Smooth muscle cell (in vitro differentiated cells): ENCODE data around the gene IPCEF1. TPM values are rescaled to one million over a fixed set of nuclear protein-coding genes. Genes with fewer than 3 reads are reported as not detected.

Experiments
- DNase-seq: peaks from one replicate; lab custom pipeline; 2025; ENCODE audit not compliant: unreplicated experiment; lab: John Stamatoyannopoulos, UW
- H2AFZ ChIP-seq: fragments of 200-600 bp; sonication (generic); 2 replicates; pipeline ENCODE4 v1.6.0; 2016; ENCODE audit warnings: antibody characterized with exemption, low read depth, mild to moderate bottlenecking
- H3F3A ChIP-seq: fragments of 200-600 bp; sonication (generic); 2 replicates; pipeline ENCODE4 v1.6.0; 2017; ENCODE audit warnings: antibody characterized with exemption, low read depth
- H3K27ac ChIP-seq: fragments of 200-600 bp; sonication (generic); 2 replicates; pipeline ENCODE4 v1.5.1; 2016; ENCODE audit warnings: low read depth, mild to moderate bottlenecking
- H3K27me3 ChIP-seq: fragments of 200-600 bp; sonication (generic); 2 replicates; pipeline ENCODE4 v1.6.1; 2016; ENCODE audit warnings: low read depth, mild to moderate bottlenecking
- H3K36me3 ChIP-seq: fragments of 200-600 bp; sonication (generic); 2 replicates; pipeline ENCODE4 v1.5.1; 2016; ENCODE audit warnings: low read depth
- H3K4me1 ChIP-seq: fragments of 200-600 bp; sonication (generic); 2 replicates; pipeline ENCODE4 v1.5.1; 2016; ENCODE audit warnings: low read depth
- H3K4me2 ChIP-seq: fragments of 200-600 bp; sonication (generic); 2 replicates; pipeline ENCODE4 v1.6.0; 2016; ENCODE audit warnings: mild to moderate bottlenecking
- H3K4me3 ChIP-seq: fragments of 200-600 bp; sonication (generic); 2 replicates; pipeline ENCODE4 v1.5.1; 2016; ENCODE audit warnings: mild to moderate bottlenecking
- H3K79me2 ChIP-seq: fragments of 200-600 bp; sonication (generic); 2 replicates; pipeline ENCODE4 v1.6.0; 2016; ENCODE audit warnings: low read depth, mild to moderate bottlenecking
- H3K9ac ChIP-seq: fragments of 200-600 bp; sonication (generic); 2 replicates; pipeline ENCODE4 v1.6.0; 2016; ENCODE audit warnings: low read depth
- H3K9me3 ChIP-seq: fragments of 200-600 bp; sonication (generic); replicated peaks from 2 replicates; pipeline ENCODE4 v1.5.1; 2016; ENCODE audit warnings: low read depth
- H4K20me1 ChIP-seq: fragments of 200-600 bp; sonication (generic); 2 replicates; pipeline ENCODE4 v1.6.0; 2016; ENCODE audit warnings: low read depth
- WGBS: methylation state at CpG from one replicate; pipeline ENCODE4 v1.1.7; 2016; ENCODE audit warnings: low lambda C conversion rate; 5-methylcytosine and 5-hydroxymethylcytosine counted together
- polyA plus RNA-seq: library from polyadenylated mRNA; unstranded; fragments of >200 nt; fragmentation: Nextera tagmentation; extraction: Ambion mirVana; gene quantifications from 2 replicates; pipeline ENCODE4 v1.2.1, GENCODE V29; 2016
- total RNA-seq: library from RNA; depleted of rRNA; stranded (reverse); fragments of >200 nt; gene quantifications from 2 replicates; pipeline ENCODE4 v1.2.3, GENCODE V29; 2014
- TF ChIP-seq, protein P1 (sequence below): fragments of 200-600 bp; sonication (generic); IDR thresholded peaks from 2 replicates; pipeline ENCODE4 v1.5.1; 2017; ENCODE audit warnings: borderline replicate concordance, mild to moderate bottlenecking, antibody characterized with exemption; ENCODE audit not compliant: insufficient read depth, poor library complexity, severe bottlenecking

IPCEF1 gene
- total and polyA plus RNA-seq, 2 experiments from 2014 or later, result 0.04 TPM; not detected in 1

DNA sequence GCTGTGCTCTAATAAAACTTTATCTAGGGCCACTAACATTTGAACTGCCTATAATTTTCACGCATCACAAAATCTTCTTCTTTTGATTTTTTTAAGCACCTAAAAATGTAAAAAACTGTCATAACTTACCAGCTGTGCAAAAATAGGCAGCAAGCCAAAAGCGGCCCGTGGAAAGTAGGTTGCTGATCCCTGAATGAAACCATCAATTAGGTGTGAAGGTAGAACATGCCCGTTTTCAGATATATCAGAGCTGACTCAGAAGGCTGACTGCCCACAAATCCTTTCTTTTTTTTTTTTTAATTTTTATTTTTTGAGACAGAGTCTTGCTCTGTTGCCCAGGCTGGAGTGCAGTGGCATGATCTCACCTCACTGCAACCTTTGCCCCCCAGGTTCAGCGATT, 4.9 kb upstream of the IPCEF1 start:
- H2AFZ ChIP-seq, result no peak overlapping the region
- no peak overlapping the region for H3K4me2 ChIP-seq
- H3K27me3 ChIP-seq, result no peaks in the 10 kb centered on the region
- no peaks in the 10 kb centered on the region for H3K4me1 ChIP-seq
- H3K79me2 ChIP-seq, result no peaks in the 10 kb centered on the region
- TF ChIP-seq, protein P1, sequence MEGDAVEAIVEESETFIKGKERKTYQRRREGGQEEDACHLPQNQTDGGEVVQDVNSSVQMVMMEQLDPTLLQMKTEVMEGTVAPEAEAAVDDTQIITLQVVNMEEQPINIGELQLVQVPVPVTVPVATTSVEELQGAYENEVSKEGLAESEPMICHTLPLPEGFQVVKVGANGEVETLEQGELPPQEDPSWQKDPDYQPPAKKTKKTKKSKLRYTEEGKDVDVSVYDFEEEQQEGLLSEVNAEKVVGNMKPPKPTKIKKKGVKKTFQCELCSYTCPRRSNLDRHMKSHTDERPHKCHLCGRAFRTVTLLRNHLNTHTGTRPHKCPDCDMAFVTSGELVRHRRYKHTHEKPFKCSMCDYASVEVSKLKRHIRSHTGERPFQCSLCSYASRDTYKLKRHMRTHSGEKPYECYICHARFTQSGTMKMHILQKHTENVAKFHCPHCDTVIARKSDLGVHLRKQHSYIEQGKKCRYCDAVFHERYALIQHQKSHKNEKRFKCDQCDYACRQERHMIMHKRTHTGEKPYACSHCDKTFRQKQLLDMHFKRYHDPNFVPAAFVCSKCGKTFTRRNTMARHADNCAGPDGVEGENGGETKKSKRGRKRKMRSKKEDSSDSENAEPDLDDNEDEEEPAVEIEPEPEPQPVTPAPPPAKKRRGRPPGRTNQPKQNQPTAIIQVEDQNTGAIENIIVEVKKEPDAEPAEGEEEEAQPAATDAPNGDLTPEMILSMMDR, result no peak
- H3K9me3 ChIP-seq, result no peaks in the 10 kb centered on the region
- H3K27ac ChIP-seq, result no peak overlapping the region
- no peak overlapping the region for H3K4me3 ChIP-seq
- no peak for DNase-seq
- no peaks in the 10 kb centered on the region for H3K36me3 ChIP-seq
- WGBS, result 66% methylated on average over 5 of the region's 5 CpGs
- no peaks in the 10 kb centered on the region for H4K20me1 ChIP-seq
- no peak overlapping the region for H3K9ac ChIP-seq
- H3F3A ChIP-seq, result no peaks in the 10 kb centered on the region

DNA sequence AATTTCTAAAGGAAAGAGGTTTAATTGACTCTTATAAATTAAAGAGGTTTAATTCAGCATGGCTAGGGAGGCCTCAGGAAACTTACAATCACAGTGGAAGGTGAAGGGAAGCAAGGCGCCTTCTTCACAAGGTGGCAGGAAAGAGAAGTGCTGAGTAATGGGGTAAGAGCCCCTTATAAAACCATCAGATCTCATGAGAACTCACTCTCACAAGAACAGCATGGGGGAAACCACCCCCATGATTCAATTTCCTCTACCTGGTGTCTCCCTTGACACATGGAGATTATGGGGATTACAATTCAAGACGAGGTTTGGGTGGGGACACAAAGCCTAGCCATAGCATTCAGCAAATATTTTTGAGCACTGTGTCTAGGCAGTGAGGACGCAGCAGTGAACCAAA, 3.9 kb upstream of the IPCEF1 start:
- no peak overlapping the region for H2AFZ ChIP-seq
- H3K9me3 ChIP-seq, result no peaks in the 10 kb centered on the region
- no peak overlapping the region for H3K27ac ChIP-seq
- H3F3A ChIP-seq, result no peaks in the 10 kb centered on the region
- no peaks in the 10 kb centered on the region for H3K4me1 ChIP-seq
- H3K36me3 ChIP-seq, result no peaks in the 10 kb centered on the region
- no peaks in the 10 kb centered on the region for H4K20me1 ChIP-seq
- H3K9ac ChIP-seq, result no peak overlapping the region
- 97% methylated on average over 3 of the region's 3 CpGs for WGBS
- H3K4me2 ChIP-seq, result no peak overlapping the region
- no peaks in the 10 kb centered on the region for H3K27me3 ChIP-seq
- DNase-seq, result no peak
- no peak overlapping the region for H3K4me3 ChIP-seq
- TF ChIP-seq, protein P1, result no peak
- no peaks in the 10 kb centered on the region for H3K79me2 ChIP-seq

DNA sequence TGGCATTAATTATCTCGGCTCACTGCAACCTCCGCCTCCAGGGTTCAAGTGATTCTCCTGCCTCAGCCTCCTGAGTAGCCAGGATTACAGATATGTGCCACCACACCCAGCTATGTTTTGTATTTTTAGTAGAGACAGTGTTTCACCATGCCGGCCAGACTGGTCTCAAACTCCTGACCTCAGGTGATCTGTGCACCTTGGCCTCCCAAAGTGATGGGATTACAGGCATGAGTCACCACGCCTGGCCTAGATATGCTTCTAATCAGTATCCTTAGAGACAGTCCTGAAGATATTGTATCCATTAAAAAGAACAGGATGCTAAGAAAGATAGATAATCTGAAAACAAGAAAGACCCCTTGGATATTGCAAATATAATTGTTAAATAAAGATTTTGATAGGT, 3.1 kb upstream of the IPCEF1 start:
- Histone ChIP-seq H3K4me1 (no peaks in the 10 kb centered on the region), H3F3A (no peaks in the 10 kb centered on the region), H3K4me2 (no peak overlapping the region), H3K9ac (no peak overlapping the region), H2AFZ (no peak overlapping the region), H3K36me3 (no peaks in the 10 kb centered on the region), H3K4me3 (no peak overlapping the region), H3K79me2 (no peaks in the 10 kb centered on the region), H4K20me1 (no peaks in the 10 kb centered on the region), H3K27me3 (no peaks in the 10 kb centered on the region), H3K27ac (no peak overlapping the region), H3K9me3 (no peaks in the 10 kb centered on the region)
- WGBS, result 81% methylated on average over 4 of the region's 4 CpGs
- TF ChIP-seq, protein P1, result no peak
- DNase-seq, result no peak

DNA sequence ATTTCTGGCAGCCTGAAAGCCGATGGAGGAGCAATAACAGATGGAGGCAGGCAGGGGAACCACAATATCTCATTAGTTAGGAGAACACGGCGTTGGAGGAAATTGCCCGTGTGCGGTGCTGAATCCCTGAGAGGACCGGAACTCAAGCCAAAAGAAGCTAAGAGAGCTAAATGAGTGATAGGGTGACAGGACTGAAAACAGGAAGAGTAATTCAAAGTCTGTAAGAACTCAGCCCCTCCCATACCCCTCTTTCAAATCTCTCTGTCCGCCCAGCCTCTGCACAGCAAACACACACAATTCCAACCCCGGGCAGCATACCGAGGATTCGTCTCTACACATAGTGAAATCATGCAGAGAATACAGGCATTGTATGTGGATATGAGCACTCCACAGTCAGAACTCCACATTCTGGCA, 2.6 kb upstream of the IPCEF1 start:
- Histone ChIP-seq H3F3A (no peaks in the 10 kb centered on the region), H3K27ac (no peak overlapping the region), H3K4me2 (no peak overlapping the region), H3K79me2 (no peaks in the 10 kb centered on the region), H3K27me3 (no peaks in the 10 kb centered on the region), H3K4me3 (no peak overlapping the region), H3K9ac (no peak overlapping the region), H3K9me3 (no peaks in the 10 kb centered on the region), H3K36me3 (no peaks in the 10 kb centered on the region), H4K20me1 (no peaks in the 10 kb centered on the region), H2AFZ (no peak overlapping the region), H3K4me1 (no peaks in the 10 kb centered on the region)
- TF ChIP-seq, protein P1, result no peak
- no peak for DNase-seq
- WGBS, result 89% methylated on average over 10 of the region's 10 CpGs
